ENCODE measurements around the gene FBN2.

The FBN2 gene

GRCh38 chr5:128538000-128538249 lies at the start of gene FBN2:
FBN2 (minus strand) TSS chr5:128538245; CDS start chr5:128537603, 642 bp downstream.
- no peak for DNase-seq (ENCODE audit: low spot score)

GRCh38 chr5:128587275-128587674 lies 49.2 kb upstream of the FBN2 start:
- DNase-seq (ENCODE audit: low spot score): no peak

DNA sequence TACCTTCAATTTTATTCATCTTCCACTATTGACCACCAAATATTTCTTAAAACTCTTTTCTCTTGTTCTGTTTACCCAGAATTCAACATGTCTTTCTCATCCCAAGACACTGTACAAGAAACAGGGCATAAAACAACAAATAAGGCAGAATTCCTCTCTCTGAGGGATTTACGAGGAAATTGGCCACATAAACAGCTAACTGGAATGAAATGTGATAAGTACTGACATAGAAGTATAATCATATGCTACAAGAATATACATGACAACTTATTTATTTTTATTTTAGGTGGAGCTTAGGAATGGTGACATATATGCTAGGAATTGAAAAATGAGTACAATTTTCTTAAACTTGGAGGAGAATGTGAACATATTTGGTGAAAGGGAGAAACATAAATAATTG lies 48.8 kb upstream of the FBN2 start:
- no peak for DNase-seq (ENCODE audit: low spot score)

DNA sequence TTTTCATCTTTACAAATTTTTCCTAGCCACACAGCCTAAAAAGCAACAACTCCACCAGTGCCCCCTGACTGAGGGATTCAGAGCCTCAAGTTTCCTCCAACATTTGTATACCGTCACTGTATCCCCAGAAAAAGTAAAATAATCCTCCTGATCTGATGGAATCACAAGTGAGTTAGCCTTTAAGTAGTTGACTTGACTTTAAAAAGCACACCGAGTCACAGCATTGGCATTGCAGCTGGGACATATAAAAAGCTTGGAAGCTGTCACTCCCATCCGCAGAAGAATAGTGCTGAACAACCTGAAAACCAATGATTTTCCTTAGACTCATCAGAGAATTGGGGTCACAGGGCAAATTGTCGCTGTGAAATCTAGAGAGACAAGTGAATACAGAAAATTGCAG lies 41.6 kb upstream of the FBN2 start:
- no peak for DNase-seq (ENCODE audit: low spot score)

DNA sequence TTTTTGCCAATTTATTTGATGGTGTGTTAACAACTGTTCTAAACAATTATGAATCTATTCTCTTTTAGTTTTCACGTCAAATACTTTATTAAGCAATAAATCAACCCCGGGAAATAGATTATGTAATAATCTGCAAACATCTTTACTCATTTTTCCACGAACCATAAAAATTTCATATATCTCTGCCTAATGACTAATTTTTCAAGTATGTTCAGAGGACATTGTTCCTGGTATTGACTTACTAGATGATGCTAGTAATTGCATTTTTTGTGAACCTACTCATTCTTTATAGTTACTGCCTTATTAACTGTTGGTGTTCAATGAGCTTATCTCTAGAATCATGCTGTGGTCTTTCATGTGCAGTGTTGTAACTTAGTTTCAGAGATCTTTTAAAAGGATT lies 41.0 kb upstream of the FBN2 start:
- no peak for DNase-seq (ENCODE audit: low spot score)

GRCh38 chr5:128574041-128574440 lies 36.0 kb upstream of the FBN2 start:
- no peak for DNase-seq (ENCODE audit: low spot score)

DNA sequence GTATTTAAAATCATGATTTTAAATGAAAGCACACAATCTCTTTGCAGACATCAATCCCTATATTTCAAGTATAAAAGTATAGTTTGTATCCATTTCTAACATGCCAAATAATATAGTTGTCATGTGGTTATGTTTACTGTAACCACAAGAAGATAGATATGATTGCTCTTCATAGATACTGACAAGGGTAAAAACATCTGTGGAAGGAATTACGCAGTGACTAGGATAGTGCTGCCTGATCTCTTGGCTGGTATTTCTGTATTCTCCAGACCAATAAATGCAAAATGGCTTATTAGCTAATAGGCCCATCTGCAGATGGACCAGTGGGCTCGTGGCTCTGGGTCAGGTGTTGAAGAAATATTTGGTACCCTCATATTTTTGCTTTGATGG lies 34.9 kb upstream of the FBN2 start:
- no peak for DNase-seq (ENCODE audit: low spot score)

DNA sequence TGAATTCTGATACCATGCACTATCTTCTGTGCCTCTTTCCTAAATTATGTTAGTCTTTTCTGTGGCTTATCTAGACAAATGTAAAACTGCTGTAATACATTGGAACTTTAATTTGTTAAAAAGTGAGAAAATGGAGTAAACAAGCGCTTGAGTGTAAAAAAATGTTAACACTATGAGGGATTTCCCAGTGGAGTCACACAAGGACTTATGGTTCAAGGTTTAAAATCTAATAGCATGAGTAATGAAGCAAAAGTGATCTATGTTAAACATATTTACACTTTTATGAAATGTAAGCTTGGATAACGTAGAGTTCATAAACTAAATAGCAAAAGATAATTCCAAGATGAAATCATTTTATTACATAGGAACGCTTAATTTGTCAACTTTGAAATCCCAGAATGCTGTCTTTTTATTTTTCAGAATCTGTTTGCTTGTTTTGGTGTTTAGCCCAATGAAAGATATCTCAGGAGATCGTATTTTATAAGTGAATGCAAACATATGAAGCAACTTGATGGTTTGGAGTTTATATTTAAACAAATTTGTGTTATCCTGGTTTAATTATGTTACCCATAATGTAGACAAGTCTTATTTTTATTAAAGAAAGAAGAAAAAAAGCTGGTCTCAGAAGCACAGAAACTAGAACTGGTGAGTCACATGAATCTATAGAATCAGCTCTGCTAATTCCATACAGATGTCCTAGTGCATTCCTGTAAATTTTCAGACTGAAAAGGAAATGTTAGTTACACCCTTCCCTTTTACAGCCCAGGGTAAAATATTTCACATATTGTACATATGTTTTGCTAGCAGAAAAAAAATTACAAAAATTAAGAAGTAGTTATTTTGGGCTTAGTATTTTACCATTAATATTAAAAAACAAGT lies 34.2 kb upstream of the FBN2 start:
- DNase-seq (ENCODE audit: low spot score): no peak

- DNase-seq (ENCODE audit: low spot score): no peak
Observed at GRCh38 chr5:128566178-128566577, 28.1 kb upstream of the FBN2 start.

- no peak for DNase-seq (ENCODE audit: low spot score)
Observed at GRCh38 chr5:128559300-128560297, 21.6 kb upstream of the FBN2 start.

GRCh38 chr5:128553747-128554146 lies 15.7 kb upstream of the FBN2 start:
- no peak for DNase-seq (ENCODE audit: low spot score)

GRCh38 chr5:128551476-128551875 lies 13.4 kb upstream of the FBN2 start:
- no peak for DNase-seq (ENCODE audit: low spot score)

DNA sequence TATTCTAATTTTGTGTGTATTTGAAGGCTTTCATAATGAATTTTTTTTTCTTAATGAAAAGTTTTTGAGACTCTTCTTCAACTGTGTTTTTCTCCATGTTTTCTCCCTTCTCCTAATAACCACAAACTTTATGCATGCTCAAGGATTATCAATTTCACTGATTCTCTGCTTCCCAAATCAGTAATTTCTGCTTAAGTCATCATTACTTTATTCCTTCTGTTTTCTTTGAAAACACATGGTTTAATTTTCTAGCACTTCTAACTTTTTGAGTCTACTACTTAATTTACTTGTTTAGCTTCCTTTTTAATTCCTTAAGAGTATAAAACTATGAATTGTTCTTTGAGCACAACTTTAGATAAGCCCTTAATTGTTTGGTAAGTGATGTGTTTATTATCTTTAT lies 11.5 kb upstream of the FBN2 start:
- DNase-seq (ENCODE audit: low spot score): no peak

GRCh38 chr5:128546658-128547281 lies 8.7 kb upstream of the FBN2 start:
- DNase-seq (ENCODE audit: low spot score): no peak

DNA sequence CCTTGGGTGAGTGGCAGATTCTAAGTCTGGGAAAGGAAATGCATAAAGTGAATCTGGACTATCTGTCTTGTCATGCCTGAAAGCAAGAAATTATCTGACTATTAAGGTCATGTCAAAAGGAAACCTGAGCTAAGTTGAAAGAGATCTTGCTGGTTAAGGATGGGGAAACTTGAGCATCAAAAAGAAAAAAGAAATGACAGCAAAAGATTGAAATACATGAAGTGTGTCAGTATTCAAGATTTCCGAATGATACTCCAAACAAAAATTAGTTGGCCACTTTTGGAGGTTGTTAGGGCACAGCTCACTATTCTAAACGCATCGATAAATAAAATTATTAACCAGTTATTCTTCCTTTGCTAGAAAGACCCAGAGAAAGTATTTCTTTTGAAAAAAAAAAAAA lies 3.3 kb upstream of the FBN2 start:
- no peak for DNase-seq (ENCODE audit: low spot score)

GRCh38 chr5:128539038-128539429 lies 989 bp upstream of the FBN2 start:
- peak; percentile 17 for DNase-seq (ENCODE audit: low spot score)

- DNase-seq (ENCODE audit: low spot score): peak; percentile 72
Observed at GRCh38 chr5:128538250-128539037, 399 bp upstream of the FBN2 start.

DNA sequence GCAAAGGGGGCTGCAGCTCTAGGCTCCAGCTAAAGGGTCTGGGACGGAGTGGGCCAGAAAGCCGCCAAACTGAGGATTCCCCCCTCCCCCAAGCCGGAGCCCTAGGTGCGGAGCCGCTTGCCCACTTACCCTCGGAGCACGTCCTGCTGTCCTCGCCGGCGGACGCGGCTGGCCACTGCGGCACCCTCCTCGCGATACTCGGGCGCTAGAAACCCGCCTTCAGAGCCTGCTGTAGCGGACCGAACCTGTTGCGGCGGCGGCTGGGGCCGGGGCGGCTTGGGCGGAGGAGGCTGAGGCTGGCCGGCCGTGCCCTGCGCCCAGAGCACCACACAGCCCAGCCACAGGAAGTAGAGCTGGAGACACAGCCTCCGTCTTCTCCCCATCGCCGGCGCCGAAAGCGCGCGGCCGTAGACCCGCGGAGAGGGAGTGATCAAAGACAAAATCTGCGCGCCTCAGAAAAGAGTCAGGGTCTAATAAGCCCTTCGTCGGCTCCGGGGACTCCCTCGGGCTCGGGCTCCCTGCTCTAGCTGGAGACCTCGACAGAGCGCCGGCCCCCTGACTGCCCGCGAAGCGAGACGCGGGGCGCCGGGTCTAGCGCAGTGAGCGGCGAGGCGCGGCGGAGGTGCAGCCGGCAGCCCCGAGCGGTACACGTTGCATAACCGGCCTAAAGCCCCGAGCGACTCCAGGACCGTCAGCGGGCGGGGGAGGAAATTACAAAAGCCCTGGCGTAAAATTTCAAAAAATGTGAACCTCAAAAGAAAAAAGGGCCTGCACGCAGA lies 635 bp downstream of the FBN2 start:
- peak; percentile 52 for DNase-seq (ENCODE audit: low spot score)

DNA sequence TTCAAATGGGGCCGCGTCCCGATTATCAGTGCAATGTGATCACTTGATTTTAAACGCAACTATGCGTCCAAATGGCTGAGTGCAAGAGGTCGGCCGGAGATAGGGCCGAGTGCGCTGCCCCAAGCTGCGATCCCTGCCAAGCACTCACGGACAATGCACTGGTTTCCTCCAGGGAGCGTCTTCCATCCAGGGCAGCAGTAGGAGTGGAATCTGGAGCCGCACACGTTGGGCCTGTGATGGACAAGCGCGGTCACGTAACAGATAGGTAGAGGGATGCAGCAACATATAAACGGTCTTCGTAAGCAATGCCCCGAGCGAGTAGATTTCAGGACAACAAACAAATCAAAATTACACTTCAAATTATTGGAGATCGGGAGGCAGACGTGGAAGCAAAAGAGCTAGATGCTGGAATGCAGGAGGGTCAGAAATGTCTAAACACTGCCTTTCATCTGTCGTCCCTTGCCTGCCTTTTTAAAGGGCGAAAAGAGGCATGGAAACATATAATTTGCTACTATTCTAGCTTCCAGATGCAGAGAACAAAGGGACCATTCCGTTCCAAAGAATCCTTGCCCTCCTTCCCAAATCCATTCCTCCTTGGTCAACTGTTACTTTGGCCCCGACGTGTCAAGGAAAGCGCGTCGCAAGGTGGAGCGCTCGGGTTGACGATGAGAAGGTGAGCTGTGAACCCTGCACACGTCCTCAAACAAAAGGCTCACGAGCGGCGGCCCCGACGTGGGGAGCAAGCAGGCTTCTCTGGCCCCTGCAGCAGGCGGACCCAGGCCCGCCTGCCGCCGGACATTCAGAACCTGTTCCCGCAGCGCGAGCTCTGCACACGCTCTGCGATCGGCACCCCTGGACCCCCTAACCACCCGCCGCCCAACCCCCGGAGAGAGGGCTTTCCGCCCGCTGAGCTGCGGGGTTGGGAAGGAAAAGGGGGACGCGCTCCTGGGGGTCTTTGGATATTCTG lies 1.5 kb downstream of the FBN2 start:
- DNase-seq (ENCODE audit: low spot score): peak; percentile 48

DNA sequence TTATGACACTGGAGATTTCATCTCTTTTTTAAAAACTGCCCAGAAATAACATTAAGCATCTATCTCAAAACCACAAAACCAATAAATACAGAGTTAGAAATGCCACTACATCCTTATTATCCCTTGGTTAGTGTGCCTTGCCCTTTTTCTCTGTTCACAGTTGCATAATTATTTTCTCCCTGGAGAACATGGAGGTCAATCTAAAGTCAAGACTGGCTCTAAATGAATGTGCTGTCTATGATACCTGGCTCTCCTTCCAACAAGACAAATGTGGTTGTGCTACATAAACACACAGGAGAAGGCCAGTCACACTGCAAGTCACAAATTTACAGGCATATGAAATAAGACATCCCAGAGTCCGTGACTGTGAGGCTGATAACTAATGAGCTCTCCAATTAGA lies 2.8 kb downstream of the FBN2 start:
- DNase-seq (ENCODE audit: low spot score): no peak
